K562 (cell line): ENCODE data around the gene PLXNA3. TPM values are rescaled to one million over a fixed set of nuclear protein-coding genes. Genes with fewer than 3 reads are reported as not detected.

Experiments
- ERF ChIP-seq: fragments of 450-650 bp; formaldehyde crosslinking; IDR thresholded peaks from 2 replicates; pipeline ENCODE4 v1.4.0; 2020; ENCODE audit warnings: mild to moderate bottlenecking, mixed read lengths
- ETS2 ChIP-seq: IDR thresholded peaks from 2 replicates; pipeline ENCODE4 v1.6.1; 2016; ENCODE audit warnings: borderline replicate concordance, missing genetic modification characterization, mild to moderate bottlenecking, moderate library complexity, missing compliant biosample characterization; ENCODE audit not compliant: poor library complexity, severe bottlenecking
- MTF1 ChIP-seq: fragments of 250-450 bp; sonication (Bioruptor Pico); IDR thresholded peaks from 2 replicates; pipeline ENCODE4 v1.9.0; 2021; ENCODE audit warnings: moderate library complexity, mild to moderate bottlenecking, inconsistent platforms, borderline replicate concordance
- NELFE ChIP-seq: IDR thresholded peaks from 2 replicates; pipeline ENCODE4 v1.6.1; 2011; ENCODE audit warnings: mild to moderate bottlenecking; ENCODE audit not compliant: insufficient read depth, insufficient read length
- SETDB1 ChIP-seq: IDR thresholded peaks from one replicate; pipeline ENCODE4 v1.6.1; 2012; ENCODE audit warnings: low read length, control low read depth, inconsistent platforms
- SOX6 ChIP-seq: fragments of 450-650 bp; IDR thresholded peaks from 2 replicates; pipeline ENCODE4 v1.6.1; 2014; ENCODE audit warnings: mild to moderate bottlenecking
- SRSF1 ChIP-seq: fragments of 200-400 bp; formaldehyde crosslinking; IDR thresholded peaks from 2 replicates; pipeline ENCODE4 v1.6.1; 2017; ENCODE audit warnings: mild to moderate bottlenecking, low read depth, low read length, moderate library complexity
- TBL1XR1 ChIP-seq, 2 experiments: IDR thresholded peaks; 2 replicates each; pipeline ENCODE4 v1.6.1; 2012; ENCODE audit warnings: improper control_type of control experiment in 2 of 2, low read length in 2 of 2, mild to moderate bottlenecking in 1 of 2
- TGIF2 ChIP-seq: sonication (generic); formaldehyde crosslinking; IDR thresholded peaks from 2 replicates; pipeline ENCODE4 v1.8.1; 2022; ENCODE audit warnings: mild to moderate bottlenecking, missing genetic modification reagents, moderate library complexity
- ZNF41 ChIP-seq: fragments of 250-450 bp; sonication (Bioruptor Pico); conservative IDR thresholded peaks from 2 replicates; pipeline ENCODE4 v1.4.0; 2020; ENCODE audit warnings: mild to moderate bottlenecking
- polyA plus RNA-seq, 8 experiments: library from polyadenylated mRNA; depleted of rRNA in 4 of 8; stranded (reverse) in 5 of 8; unstranded in 3 of 8; fragments of >200 nt; fragmentation: Nextera tagmentation in 2 of 8; fragmentation: Illumina TruSeq in 1 of 8; extraction: Ambion mirVana in 2 of 8; extraction: Trizol in 1 of 8; gene quantifications; 2 replicates each; pipeline versions ENCODE4 v1.2.1 to v1.2.3, GENCODE V29; 2011 to 2014; ENCODE audit warnings: inconsistent platforms in 1 of 8, missing spikeins in 1 of 8
- total RNA-seq, 7 experiments: library from RNA; depleted of rRNA in 6 of 7; stranded (reverse); fragments of >200 nt in 6 of 7; fragmentation: Illumina TruSeq in 2 of 7; extraction: Trizol in 2 of 7; gene quantifications; 2 replicates each; pipeline versions ENCODE4 v1.2.1 to v1.2.3, GENCODE V29; 2011 to 2021; ENCODE audit warnings: low replicate concordance in 1 of 7
- TF ChIP-seq, protein P1 (sequence below): fragments of 450-650 bp; formaldehyde crosslinking; IDR thresholded peaks from 2 replicates; pipeline ENCODE4 v1.4.0; 2020; ENCODE audit warnings: mild to moderate bottlenecking, moderate library complexity
- TF ChIP-seq, protein P2 (sequence below): fragments of 200-600 bp; sonication (generic); IDR thresholded peaks from one replicate; pipeline ENCODE4 v1.6.1; 2012; ENCODE audit warnings: mild to moderate bottlenecking, low read depth, low read length, inconsistent platforms
- TF ChIP-seq, protein P3 (sequence below): fragments of 250-450 bp; sonication (Bioruptor Pico); IDR thresholded peaks from 2 replicates; pipeline ENCODE4 v1.4.0; 2020; ENCODE audit warnings: mild to moderate bottlenecking, moderate library complexity, borderline replicate concordance

The PLXNA3 gene
- total and polyA plus RNA-seq, 9 of the 15 experiments (the other 6 are each of a cell fraction or from before 2014, with no cell fraction given) = 0.32 to 47.8 (median 7.5) TPM

DNA sequence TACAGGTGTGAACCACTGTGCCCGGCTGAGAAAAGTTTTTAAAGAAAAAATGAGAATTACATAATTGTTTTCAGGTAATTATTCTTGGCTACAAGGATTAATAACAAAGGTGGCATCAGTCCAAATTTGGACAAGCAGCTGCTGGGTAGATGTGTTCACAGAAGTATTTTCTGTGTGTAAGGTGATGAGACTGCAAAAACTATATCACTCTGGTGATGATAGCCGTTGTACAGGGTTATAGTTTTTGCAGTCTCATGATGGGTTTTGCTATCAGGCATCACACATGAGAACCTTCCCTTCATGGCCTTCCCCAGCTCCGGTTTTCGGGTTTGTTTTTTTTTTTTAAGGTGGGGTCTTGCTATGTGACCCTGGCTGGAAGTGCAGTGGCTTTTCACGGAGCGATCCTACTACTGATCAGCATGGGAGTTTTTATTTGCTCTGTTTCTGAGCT, 37.4 kb downstream of the PLXNA3 start (continued):
- TF ChIP-seq SETDB1 = no peak
- TF ChIP-seq MTF1 = no peak
- no peak for TF ChIP-seq TGIF2 (CRISPR knock-in tag)
- TF ChIP-seq, protein P1, sequence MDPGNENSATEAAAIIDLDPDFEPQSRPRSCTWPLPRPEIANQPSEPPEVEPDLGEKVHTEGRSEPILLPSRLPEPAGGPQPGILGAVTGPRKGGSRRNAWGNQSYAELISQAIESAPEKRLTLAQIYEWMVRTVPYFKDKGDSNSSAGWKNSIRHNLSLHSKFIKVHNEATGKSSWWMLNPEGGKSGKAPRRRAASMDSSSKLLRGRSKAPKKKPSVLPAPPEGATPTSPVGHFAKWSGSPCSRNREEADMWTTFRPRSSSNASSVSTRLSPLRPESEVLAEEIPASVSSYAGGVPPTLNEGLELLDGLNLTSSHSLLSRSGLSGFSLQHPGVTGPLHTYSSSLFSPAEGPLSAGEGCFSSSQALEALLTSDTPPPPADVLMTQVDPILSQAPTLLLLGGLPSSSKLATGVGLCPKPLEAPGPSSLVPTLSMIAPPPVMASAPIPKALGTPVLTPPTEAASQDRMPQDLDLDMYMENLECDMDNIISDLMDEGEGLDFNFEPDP (CRISPR knock-in tag) = no peak
- peak; percentile 84 for TF ChIP-seq SOX6
- peak; percentile 27 to 73; a peak in 2 of 4 replicates for TF ChIP-seq TBL1XR1 (IDR thresholded peaks at IDR 0.05; ENCODE audit: low read length in 2 of 2)
- TF ChIP-seq SRSF1 = no peak
- no peak for TF ChIP-seq ZNF41 (CRISPR knock-in tag)
- TF ChIP-seq ERF (CRISPR knock-in tag) = no peak
- TF ChIP-seq, protein P2, sequence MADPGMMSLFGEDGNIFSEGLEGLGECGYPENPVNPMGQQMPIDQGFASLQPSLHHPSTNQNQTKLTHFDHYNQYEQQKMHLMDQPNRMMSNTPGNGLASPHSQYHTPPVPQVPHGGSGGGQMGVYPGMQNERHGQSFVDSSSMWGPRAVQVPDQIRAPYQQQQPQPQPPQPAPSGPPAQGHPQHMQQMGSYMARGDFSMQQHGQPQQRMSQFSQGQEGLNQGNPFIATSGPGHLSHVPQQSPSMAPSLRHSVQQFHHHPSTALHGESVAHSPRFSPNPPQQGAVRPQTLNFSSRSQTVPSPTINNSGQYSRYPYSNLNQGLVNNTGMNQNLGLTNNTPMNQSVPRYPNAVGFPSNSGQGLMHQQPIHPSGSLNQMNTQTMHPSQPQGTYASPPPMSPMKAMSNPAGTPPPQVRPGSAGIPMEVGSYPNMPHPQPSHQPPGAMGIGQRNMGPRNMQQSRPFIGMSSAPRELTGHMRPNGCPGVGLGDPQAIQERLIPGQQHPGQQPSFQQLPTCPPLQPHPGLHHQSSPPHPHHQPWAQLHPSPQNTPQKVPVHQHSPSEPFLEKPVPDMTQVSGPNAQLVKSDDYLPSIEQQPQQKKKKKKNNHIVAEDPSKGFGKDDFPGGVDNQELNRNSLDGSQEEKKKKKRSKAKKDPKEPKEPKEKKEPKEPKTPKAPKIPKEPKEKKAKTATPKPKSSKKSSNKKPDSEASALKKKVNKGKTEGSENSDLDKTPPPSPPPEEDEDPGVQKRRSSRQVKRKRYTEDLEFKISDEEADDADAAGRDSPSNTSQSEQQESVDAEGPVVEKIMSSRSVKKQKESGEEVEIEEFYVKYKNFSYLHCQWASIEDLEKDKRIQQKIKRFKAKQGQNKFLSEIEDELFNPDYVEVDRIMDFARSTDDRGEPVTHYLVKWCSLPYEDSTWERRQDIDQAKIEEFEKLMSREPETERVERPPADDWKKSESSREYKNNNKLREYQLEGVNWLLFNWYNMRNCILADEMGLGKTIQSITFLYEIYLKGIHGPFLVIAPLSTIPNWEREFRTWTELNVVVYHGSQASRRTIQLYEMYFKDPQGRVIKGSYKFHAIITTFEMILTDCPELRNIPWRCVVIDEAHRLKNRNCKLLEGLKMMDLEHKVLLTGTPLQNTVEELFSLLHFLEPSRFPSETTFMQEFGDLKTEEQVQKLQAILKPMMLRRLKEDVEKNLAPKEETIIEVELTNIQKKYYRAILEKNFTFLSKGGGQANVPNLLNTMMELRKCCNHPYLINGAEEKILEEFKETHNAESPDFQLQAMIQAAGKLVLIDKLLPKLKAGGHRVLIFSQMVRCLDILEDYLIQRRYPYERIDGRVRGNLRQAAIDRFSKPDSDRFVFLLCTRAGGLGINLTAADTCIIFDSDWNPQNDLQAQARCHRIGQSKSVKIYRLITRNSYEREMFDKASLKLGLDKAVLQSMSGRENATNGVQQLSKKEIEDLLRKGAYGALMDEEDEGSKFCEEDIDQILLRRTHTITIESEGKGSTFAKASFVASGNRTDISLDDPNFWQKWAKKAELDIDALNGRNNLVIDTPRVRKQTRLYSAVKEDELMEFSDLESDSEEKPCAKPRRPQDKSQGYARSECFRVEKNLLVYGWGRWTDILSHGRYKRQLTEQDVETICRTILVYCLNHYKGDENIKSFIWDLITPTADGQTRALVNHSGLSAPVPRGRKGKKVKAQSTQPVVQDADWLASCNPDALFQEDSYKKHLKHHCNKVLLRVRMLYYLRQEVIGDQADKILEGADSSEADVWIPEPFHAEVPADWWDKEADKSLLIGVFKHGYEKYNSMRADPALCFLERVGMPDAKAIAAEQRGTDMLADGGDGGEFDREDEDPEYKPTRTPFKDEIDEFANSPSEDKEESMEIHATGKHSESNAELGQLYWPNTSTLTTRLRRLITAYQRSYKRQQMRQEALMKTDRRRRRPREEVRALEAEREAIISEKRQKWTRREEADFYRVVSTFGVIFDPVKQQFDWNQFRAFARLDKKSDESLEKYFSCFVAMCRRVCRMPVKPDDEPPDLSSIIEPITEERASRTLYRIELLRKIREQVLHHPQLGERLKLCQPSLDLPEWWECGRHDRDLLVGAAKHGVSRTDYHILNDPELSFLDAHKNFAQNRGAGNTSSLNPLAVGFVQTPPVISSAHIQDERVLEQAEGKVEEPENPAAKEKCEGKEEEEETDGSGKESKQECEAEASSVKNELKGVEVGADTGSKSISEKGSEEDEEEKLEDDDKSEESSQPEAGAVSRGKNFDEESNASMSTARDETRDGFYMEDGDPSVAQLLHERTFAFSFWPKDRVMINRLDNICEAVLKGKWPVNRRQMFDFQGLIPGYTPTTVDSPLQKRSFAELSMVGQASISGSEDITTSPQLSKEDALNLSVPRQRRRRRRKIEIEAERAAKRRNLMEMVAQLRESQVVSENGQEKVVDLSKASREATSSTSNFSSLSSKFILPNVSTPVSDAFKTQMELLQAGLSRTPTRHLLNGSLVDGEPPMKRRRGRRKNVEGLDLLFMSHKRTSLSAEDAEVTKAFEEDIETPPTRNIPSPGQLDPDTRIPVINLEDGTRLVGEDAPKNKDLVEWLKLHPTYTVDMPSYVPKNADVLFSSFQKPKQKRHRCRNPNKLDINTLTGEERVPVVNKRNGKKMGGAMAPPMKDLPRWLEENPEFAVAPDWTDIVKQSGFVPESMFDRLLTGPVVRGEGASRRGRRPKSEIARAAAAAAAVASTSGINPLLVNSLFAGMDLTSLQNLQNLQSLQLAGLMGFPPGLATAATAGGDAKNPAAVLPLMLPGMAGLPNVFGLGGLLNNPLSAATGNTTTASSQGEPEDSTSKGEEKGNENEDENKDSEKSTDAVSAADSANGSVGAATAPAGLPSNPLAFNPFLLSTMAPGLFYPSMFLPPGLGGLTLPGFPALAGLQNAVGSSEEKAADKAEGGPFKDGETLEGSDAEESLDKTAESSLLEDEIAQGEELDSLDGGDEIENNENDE = no peak
- no peak for TF ChIP-seq ETS2
- TF ChIP-seq NELFE = no peak
- TF ChIP-seq, protein P3, sequence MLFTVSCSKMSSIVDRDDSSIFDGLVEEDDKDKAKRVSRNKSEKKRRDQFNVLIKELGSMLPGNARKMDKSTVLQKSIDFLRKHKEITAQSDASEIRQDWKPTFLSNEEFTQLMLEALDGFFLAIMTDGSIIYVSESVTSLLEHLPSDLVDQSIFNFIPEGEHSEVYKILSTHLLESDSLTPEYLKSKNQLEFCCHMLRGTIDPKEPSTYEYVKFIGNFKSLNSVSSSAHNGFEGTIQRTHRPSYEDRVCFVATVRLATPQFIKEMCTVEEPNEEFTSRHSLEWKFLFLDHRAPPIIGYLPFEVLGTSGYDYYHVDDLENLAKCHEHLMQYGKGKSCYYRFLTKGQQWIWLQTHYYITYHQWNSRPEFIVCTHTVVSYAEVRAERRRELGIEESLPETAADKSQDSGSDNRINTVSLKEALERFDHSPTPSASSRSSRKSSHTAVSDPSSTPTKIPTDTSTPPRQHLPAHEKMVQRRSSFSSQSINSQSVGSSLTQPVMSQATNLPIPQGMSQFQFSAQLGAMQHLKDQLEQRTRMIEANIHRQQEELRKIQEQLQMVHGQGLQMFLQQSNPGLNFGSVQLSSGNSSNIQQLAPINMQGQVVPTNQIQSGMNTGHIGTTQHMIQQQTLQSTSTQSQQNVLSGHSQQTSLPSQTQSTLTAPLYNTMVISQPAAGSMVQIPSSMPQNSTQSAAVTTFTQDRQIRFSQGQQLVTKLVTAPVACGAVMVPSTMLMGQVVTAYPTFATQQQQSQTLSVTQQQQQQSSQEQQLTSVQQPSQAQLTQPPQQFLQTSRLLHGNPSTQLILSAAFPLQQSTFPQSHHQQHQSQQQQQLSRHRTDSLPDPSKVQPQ (CRISPR knock-in tag) = no peak
